Ascending aorta (tissue), 2 donors: ENCODE results near the gene PITPNM1. TPM values are rescaled to one million over a fixed set of nuclear protein-coding genes. Genes with fewer than 3 reads are reported as not detected.

Source experiments
- DNase-seq, 2 donors: peaks; one replicate each; pipeline ENCODE4 v3.0.0-alpha.2; 2019; ENCODE audit warnings: low spot score in 2 of 2
- H3K27ac ChIP-seq, 2 donors: fragments of 200-600 bp; sonication (generic); one replicate each; pipeline ENCODE4 v1.5.1; 2016 to 2017; ENCODE audit warnings: mild to moderate bottlenecking in 1 of 2
- H3K27me3 ChIP-seq: fragments of 200-600 bp; sonication (generic); one replicate; pipeline ENCODE4 v1.5.1; 2017
- H3K36me3 ChIP-seq, 2 donors: fragments of 200-600 bp; sonication (generic); one replicate each; pipeline ENCODE4 v1.5.1; 2016
- H3K4me1 ChIP-seq, 2 donors: fragments of 200-600 bp; sonication (generic); one replicate each; pipeline ENCODE4 v1.5.1; 2016 to 2017; ENCODE audit warnings: mild to moderate bottlenecking in 1 of 2
- H3K4me3 ChIP-seq, 2 donors: fragments of 200-600 bp; sonication (generic); one replicate each; pipeline ENCODE4 v1.5.1; 2016 to 2017; ENCODE audit warnings: mild to moderate bottlenecking in 1 of 2
- H3K9me3 ChIP-seq, 2 donors: fragments of 200-600 bp; sonication (generic); one replicate each; pipeline ENCODE4 v1.5.1; 2016
- CTCF ChIP-seq, 3 experiments: fragments of 200-600 bp in 2 of 3; fragments of 450-650 bp in 1 of 3; sonication (generic) in 2 of 3; IDR thresholded peaks; one replicate each; pipeline ENCODE4 v1.5.1; 2016 to 2019; ENCODE audit warnings: antibody characterized with exemption in 3 of 3, mild to moderate bottlenecking in 1 of 3, moderate library complexity in 1 of 3
- intact Hi-C: fragments of 100-400 bp; cut with DNase I; formaldehyde crosslinking; loops from one replicate; pipeline ENCODE4 v1.15.1; 2023
- total RNA-seq: library from RNA; depleted of rRNA; stranded (reverse); fragments of >200 nt; gene quantifications from one replicate; pipeline ENCODE4 v1.1.0, GENCODE V29; 2016

The PITPNM1 gene
- total RNA-seq, 1 donor from 2014 or later: 31.8 TPM

GRCh38 chr11:67451658-67451976, 53.5 kb downstream of the PITPNM1 start:
- no peak overlapping the region for H3K27ac ChIP-seq
- intact Hi-C loops: no loop called here
- TF ChIP-seq CTCF (IDR thresholded peaks at IDR 0.05): no peak

GRCh38 chr11:67450796-67451657, 54.1 kb downstream of the PITPNM1 start:
- Histone ChIP-seq H3K27ac (no peak overlapping the region), H3K4me3 (no peak overlapping the region), H3K36me3 (no peaks in the 10 kb centered on the region), H3K4me1 (no peaks in the 10 kb centered on the region), H3K27me3 (no peaks in the 10 kb centered on the region), H3K9me3 (no peaks in the 10 kb centered on the region)
- intact Hi-C loops: no loop called here
- no peak for TF ChIP-seq CTCF (IDR thresholded peaks at IDR 0.05)
- no peak for DNase-seq

More at GRCh38 chr11:67451658-67451976, 53.5 kb downstream of the PITPNM1 start:
- Histone ChIP-seq H3K36me3 (no peaks in the 10 kb centered on the region), H3K4me3 (no peak overlapping the region), H3K4me1 (no peaks in the 10 kb centered on the region), H3K27me3 (no peaks in the 10 kb centered on the region), H3K9me3 (no peaks in the 10 kb centered on the region)
- no peak for DNase-seq

GRCh38 chr11:67449116-67449844, 55.9 kb downstream of the PITPNM1 start:
- Histone ChIP-seq H3K4me3 (no peak overlapping the region), H3K27ac (no peak overlapping the region), H3K27me3 (no peaks in the 10 kb centered on the region), H3K4me1 (peaks cover 3 to 5% of the 10 kb centered on the region in 2 donors), H3K9me3 (no peaks in the 10 kb centered on the region), H3K36me3 (no peaks in the 10 kb centered on the region)
- no peak for TF ChIP-seq CTCF (IDR thresholded peaks at IDR 0.05)
- no peak for DNase-seq
- intact Hi-C loops: no loop called here

- Histone ChIP-seq H3K4me3 (no peak overlapping the region), H3K27ac (no peak overlapping the region), H3K4me1 (peaks cover 3 to 6% of the 10 kb centered on the region in 2 donors), H3K27me3 (no peaks in the 10 kb centered on the region), H3K36me3 (no peaks in the 10 kb centered on the region), H3K9me3 (no peaks in the 10 kb centered on the region)
- no peak for TF ChIP-seq CTCF (IDR thresholded peaks at IDR 0.05)
- intact Hi-C loops: no loop called here
- no peak for DNase-seq
Measured at GRCh38 chr11:67448220-67448609, 56.9 kb downstream of the PITPNM1 start.

- H3K27me3 ChIP-seq: no peaks in the 10 kb centered on the region
- H3K4me3 ChIP-seq: no peak overlapping the region
- intact Hi-C loops: no loop called here
- no peaks in the 10 kb centered on the region for H3K9me3 ChIP-seq
- no peak for DNase-seq
- H3K27ac ChIP-seq: no peak overlapping the region
- TF ChIP-seq CTCF (IDR thresholded peaks at IDR 0.05): no peak
- peaks cover 8 to 13% of the 10 kb centered on the region in 2 donors for H3K4me1 ChIP-seq
- peaks cover 13 to 14% of the 10 kb centered on the region in 2 donors for H3K36me3 ChIP-seq
Measured at GRCh38 chr11:67445515-67445914, 59.6 kb downstream of the PITPNM1 start.
